HG03565 (cell line): Measurements from ENCODE around the gene COLGALT1.
A peak's percentile ranks its signal among the peaks of the same experiment; 100 is the strongest.
"Not testable (repeated sequence)": the region's sequence is repeated elsewhere in the genome, so short reads cannot be mapped to it uniquely, and the experiment has no call there.

Source experiments
- ATAC-seq: cut with Tn5 transposase; IDR thresholded peaks from one replicate; pipeline ENCODE4 v1.9.1; 2021; ENCODE audit warnings: mild to moderate bottlenecking, moderate library complexity; ENCODE audit not compliant: unreplicated experiment

Gene COLGALT1

GRCh38 chr19:17555480-17555928 is at the start of gene COLGALT1:
TSS of gene COLGALT1 (plus strand) at chr19:17555649. CDS start at chr19:17555714, 65 bp downstream.
- ATAC-seq = peak; percentile 77

DNA sequence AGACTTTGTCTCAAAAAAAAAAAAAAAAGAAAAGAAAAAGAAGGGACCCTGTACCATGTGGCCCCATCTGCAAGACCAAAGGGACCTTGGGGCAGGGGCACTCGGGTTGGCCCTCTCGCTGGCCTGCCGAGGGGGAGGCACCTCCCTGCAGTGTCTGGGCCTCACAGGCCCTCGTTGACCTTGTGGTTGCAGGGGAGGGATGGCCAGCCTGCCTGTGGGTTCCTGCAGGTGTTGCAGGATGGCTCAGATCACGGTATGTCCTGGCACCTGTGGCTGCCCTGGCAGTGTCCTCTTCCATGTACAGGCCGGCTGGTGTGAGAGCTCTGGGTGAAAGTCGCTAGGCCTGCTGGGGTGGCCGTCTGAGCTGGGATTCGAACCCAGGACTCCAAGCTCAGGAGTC is 48.7 kb upstream of the COLGALT1 start:
- ATAC-seq = no peak

DNA sequence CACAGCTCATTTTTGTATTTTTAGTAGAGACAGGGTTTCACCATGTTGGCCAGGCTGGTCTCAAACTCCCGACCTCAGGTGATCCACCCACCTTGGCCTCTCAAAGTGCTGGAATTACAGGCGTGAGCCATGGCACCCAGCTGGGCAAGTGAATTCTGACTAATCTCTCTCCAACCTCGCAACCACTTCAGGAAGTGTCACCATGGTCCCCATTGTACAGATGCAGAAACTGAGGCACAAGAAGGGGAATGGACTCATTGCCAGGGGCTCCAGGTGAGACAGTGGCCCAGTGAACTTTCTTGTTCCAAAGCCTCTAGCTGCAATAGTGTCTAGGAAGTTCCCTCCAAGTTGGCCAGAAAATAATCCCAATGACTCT is 46.9 kb upstream of the COLGALT1 start:
- ATAC-seq = not testable (repeated sequence)

- ATAC-seq = no peak
These were observed 45.0 kb upstream of the COLGALT1 start for GRCh38 chr19:17510220-17510993.

- peak; percentile 34 for ATAC-seq
These were observed 43.5 kb upstream of the COLGALT1 start for GRCh38 chr19:17511724-17512573.

DNA sequence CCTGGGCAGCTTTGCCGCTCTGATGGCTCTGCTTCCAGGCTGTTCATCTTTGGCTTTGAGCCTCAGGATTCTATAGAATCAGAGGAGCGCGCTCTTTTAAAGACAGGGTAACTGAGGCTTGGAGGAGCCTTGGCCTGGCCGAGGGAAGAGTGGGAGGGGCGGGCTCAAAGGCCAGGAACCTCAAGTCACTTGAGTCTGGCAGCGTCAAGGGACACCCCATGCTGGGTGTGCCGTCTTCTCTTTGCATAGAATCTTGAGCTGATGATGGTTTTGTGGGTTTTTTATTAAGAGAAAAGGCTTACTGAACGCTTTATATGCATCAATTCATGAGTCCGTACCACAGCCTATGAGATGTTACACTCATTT is 42.9 kb upstream of the COLGALT1 start:
- ATAC-seq = no peak

DNA sequence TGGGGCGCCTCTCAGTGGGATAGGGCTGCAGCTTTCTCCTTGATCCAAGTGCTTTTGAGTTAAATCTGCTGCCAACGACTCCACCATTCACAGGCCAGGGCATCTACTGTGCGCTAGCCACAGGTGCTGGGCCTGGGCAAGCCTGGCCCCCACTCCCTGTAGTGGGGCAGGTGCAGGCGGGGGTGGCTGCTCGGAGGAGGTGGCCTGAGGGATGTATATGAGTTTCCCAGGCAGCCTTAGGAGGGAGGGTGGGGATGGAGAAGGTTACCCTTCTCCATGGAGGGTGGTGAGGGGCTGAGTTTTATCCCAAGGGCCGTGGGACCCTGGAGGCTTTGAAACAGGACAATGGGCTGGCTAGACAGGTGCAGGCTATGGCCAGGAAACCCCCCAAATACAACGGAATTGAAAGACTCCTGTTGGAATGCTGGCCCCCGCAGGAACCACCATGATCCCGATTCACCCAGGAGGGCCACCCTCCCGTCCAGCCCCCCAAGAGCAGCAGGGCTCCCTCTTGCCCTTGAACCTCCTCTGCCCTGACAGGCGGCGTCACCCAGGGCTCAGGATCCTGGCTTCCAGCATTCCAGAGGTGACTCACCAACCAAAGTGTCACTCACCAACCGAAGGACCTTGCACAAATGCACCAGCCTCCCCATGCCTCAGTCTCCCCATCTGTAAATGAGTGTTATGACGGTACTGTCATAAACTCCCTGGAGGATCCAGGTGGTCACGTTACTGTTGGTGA is 39.9 kb upstream of the COLGALT1 start:
- ATAC-seq = no peak

DNA sequence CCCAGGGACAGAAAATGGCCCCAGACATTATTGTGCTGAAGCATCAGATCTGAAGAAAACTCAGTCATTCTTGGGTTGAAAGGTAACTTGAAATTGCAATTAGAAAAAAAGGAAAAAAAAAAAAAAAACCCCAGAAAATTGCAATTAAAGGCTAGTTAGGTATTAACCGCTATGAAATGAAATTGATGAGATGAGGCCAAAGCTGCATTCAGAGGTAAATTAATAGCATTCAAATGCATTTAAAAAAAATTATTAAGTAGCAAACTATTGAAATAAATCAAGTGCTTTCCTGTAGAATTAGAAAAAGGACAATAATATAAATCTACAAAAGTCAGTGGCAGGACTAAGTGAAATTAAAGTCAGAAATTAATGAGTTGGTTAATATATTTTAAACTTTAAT is 37.6 kb upstream of the COLGALT1 start:
- ATAC-seq = no peak

DNA sequence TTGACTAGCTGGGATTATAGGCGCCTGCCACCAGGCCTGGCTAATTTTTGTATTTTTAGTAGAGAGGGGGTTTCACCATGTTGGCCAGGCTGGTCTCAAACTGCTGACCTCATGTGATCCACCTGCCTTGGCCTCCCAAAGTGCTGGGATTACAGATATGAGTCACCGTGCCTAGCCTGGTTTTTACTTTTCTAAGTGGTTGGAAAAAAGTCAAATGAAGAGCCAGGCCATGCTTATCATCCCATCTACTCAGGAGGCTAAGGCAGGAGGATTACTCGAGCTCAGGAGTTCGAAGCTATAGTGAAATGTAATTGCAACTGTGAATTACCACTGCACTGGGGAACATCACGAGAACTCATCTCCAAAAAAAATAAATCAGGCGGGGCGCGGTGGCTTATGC is 36.8 kb upstream of the COLGALT1 start:
- ATAC-seq = not testable (repeated sequence)

DNA sequence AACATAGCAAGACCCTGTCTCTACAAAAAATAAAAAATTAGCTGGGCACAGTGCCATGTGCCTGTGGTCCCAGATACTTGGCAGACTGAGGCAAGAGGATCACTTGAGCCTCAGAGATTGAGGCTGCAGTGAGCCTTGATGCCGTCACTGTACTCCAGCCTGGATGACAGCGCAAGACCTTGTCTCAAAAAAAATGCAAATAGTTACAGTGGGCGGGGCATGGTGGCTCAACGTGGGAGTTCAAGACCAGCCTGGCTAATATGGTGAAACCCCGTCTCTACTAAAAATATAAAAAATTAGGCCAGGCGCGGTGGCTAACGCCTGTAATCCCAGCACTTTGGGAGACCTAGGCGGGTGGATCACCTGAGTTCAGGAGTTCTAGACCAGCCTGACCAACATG is 35.5 kb upstream of the COLGALT1 start:
- ATAC-seq = no peak

DNA sequence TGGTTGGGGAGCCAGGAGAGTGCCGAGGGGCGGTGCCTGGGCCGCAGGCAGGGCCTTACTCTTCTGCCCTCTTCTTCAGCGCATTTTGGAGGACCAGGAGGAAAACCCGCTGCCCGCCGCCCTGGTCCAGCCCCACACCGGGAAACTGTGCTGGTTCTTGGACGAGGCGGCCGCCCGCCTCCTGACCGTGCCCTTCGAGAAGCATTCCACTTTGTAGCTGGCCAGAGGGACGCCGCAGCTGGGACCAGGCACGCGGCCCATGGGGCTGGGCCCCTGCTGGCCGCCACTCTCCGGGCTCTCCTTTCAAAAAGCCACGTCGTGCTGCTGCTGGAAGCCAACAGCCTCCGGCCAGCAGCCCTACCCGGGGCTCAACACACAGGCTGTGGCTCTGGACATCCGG is 34.6 kb upstream of the COLGALT1 start:
- ATAC-seq = no peak

GRCh38 chr19:17522988-17523872 is 32.2 kb upstream of the COLGALT1 start:
- peak; percentile 72 for ATAC-seq

DNA sequence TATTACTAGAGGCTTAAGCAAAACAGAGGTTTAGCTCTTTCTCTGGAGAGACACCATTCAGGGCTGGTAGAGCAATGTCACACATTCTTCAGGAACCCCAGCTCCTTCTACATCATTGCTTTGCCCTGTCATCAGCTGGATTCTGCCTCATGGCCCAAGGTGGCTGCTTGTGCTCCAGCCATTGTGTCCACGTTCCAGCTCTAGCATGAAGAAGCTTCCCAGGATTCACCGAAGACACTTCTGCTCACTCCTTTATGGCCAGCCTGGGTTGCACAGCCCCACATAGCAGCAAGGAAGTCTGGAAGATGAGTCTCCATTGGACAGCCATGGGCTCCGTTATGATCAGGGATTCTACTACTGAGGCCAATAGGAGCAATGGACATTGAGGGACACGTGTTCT is 30.8 kb upstream of the COLGALT1 start:
- ATAC-seq = no peak

DNA sequence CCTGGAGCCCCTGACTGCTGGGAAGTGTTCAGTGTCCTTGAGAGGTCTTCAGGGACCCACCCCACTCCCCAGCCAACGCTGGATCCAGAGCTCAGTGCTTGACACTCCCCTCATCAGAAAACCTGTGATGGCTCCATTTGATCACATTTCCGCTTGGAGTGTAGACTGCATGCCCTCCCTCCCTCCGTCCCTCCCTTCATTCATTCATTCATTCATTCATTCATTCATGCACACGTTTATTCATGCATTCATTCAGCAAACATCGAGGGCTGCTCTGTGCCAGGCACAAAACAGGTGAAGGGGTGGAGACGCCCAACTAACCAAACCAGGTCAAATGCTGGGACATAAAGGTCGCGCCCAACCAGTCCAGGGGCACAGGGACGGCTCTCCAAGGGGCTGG is 30.3 kb upstream of the COLGALT1 start:
- no peak for ATAC-seq

GRCh38 chr19:17526922-17527321 is 28.5 kb upstream of the COLGALT1 start:
- no peak for ATAC-seq

GRCh38 chr19:17527326-17527725 is 28.1 kb upstream of the COLGALT1 start:
- ATAC-seq = no peak

- no peak for ATAC-seq
These were observed 26.8 kb upstream of the COLGALT1 start for GRCh38 chr19:17528610-17529009.

DNA sequence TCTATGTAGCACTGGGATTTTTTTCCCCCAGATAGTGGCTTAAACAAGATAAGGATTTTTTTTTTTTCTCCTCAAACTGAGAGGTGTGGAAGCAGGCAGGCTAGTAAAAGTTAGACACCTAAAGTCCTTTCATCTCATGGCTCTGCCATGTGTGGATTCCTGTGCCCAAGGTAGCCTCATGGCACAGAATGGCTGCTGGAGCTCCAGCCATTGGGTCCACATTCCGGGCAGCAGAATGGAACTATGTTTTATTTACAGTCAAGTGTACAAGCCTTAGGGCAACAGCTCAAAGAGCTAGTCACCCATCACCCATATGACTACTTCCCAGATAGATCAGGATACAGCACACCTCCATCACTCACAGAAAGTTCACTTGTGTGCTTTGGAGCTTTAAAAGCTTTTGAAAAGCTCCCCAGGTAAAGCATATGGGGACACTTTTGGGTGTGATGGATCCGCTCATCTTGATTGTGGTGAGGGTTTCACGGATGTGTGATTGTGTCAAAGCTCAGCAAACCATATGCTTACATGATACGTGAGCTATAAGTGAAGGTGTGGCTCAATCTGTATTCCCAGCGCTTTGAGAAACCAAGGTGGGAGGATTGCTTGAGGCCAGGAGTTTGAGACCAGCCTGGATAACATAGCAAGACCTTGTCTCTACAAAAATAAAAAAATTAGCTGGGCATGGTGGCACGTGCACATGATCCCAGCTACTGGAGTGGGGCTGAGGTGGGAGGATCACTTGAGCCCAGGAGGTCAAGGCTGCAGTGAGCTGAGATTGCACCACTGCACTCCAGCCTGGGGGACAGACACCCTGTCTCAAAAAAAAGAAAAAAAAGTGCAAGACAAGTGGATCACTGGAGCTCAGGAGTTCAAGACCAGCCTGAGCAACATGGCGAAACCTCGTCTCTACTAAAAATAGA is 25.9 kb upstream of the COLGALT1 start:
- ATAC-seq = no peak

GRCh38 chr19:17530586-17530985 is 24.9 kb upstream of the COLGALT1 start:
- no peak for ATAC-seq
